Kidney capillary endothelial cell (primary cell): ENCODE measurements around the gene RALGAPA2.

Experiments used
- DNase-seq: peaks from one replicate; pipeline ENCODE4 v3.0.0-alpha.2; 2018; ENCODE audit warnings: low spot score

RALGAPA2 gene

GRCh38 chr20:20436689-20437088 is 275.8 kb downstream of the RALGAPA2 start:
- DNase-seq, result no peak

GRCh38 chr20:20435453-20435852 is 277.0 kb downstream of the RALGAPA2 start:
- no peak for DNase-seq

GRCh38 chr20:20432618-20433286 is 279.7 kb downstream of the RALGAPA2 start:
- DNase-seq, result no peak

GRCh38 chr20:20430066-20430465 is 282.4 kb downstream of the RALGAPA2 start:
- DNase-seq, result no peak

- DNase-seq, result no peak
Measured at GRCh38 chr20:20428067-20428466, 284.4 kb downstream of the RALGAPA2 start.

GRCh38 chr20:20427227-20427864 is 285.1 kb downstream of the RALGAPA2 start:
- DNase-seq, result no peak

GRCh38 chr20:20426655-20426907 is 285.9 kb downstream of the RALGAPA2 start:
- DNase-seq, result no peak

GRCh38 chr20:20425823-20426654 is 286.4 kb downstream of the RALGAPA2 start:
- no peak for DNase-seq

GRCh38 chr20:20423117-20423516 is 289.3 kb downstream of the RALGAPA2 start:
- DNase-seq, result no peak

GRCh38 chr20:20417876-20418676 is 294.4 kb downstream of the RALGAPA2 start:
- DNase-seq, result no peak

GRCh38 chr20:20415321-20415720 is 297.1 kb downstream of the RALGAPA2 start:
- DNase-seq, result no peak

- no peak for DNase-seq
Measured at GRCh38 chr20:20414640-20415220, 297.7 kb downstream of the RALGAPA2 start.

- no peak for DNase-seq
Measured at GRCh38 chr20:20413810-20414281, 298.6 kb downstream of the RALGAPA2 start.

- peak; percentile 65 for DNase-seq
Measured at GRCh38 chr20:20412750-20413149, 299.7 kb downstream of the RALGAPA2 start.

GRCh38 chr20:20411836-20412235 is 300.6 kb downstream of the RALGAPA2 start:
- DNase-seq, result no peak

GRCh38 chr20:20411402-20411801 is 301.0 kb downstream of the RALGAPA2 start:
- no peak for DNase-seq

- DNase-seq, result no peak
Measured at GRCh38 chr20:20410678-20411077, 301.8 kb downstream of the RALGAPA2 start.

- no peak for DNase-seq
Measured at GRCh38 chr20:20409331-20409730, 303.1 kb downstream of the RALGAPA2 start.

GRCh38 chr20:20407891-20408805 is 304.3 kb downstream of the RALGAPA2 start:
- no peak for DNase-seq

GRCh38 chr20:20406306-20406705 is 306.1 kb downstream of the RALGAPA2 start:
- DNase-seq, result no peak

GRCh38 chr20:20405623-20406022 is 306.8 kb downstream of the RALGAPA2 start:
- no peak for DNase-seq
